Peyer's patch (tissue), 4 donors: ENCODE measurements around the gene LRTM1.

Source experiments
- CTCF ChIP-seq, 6 experiments: fragments of 450-650 bp in 4 of 6; fragments of 200-600 bp in 2 of 6; sonication (generic) in 1 of 6; IDR thresholded peaks; one replicate each; pipeline ENCODE4 v1.5.1; 2017 to 2019; ENCODE audit warnings: antibody characterized with exemption in 6 of 6, mild to moderate bottlenecking in 3 of 6, moderate library complexity in 1 of 6
- POLR2A ChIP-seq, 2 donors: fragments of 450-650 bp; IDR thresholded peaks; one replicate each; pipeline ENCODE4 v1.5.1; 2017; ENCODE audit warnings: antibody characterized with exemption in 2 of 2, mild to moderate bottlenecking in 2 of 2, moderate library complexity in 2 of 2

DNA sequence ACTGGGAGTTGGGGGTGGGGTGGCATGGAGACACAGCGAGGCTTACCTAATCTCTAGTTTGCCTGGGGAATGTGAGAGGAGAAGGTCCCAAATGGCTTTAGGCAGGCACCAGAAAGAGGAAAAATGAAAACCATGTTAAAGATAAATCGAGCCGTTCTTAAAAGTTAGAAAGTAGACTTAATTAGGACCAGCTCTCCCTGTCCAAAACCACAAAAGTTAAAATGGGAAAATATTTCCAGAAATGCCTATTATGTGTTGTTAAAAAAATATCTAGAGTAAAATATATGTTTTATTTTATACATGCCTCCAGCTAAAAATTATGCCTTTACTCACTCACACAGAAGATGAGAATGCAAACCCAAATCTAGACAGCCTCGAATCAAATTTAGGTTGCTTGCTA lies 50.1 kb downstream of the LRTM1 start:
- TF ChIP-seq CTCF (IDR thresholded peaks at IDR 0.05) = no peak
- no peak for TF ChIP-seq POLR2A (IDR thresholded peaks at IDR 0.05)
